GM23338 (cell line): ENCODE data around the gene SOD3. TPM values are rescaled to one million over a fixed set of nuclear protein-coding genes. Genes with fewer than 3 reads are reported as not detected.

ENCODE experiments used
- ATAC-seq: fragments of 200-7000 bp; cut with Tn5 transposase; 3 replicates; pipeline ENCODE4 v1.9.1; 2020
- DNase-seq: peaks from one replicate; pipeline ENCODE4 v3.0.0-alpha.2; 2015; ENCODE audit warnings: low spot score
- H2AFZ ChIP-seq: fragments of 200-600 bp; sonication (generic); 2 replicates; pipeline ENCODE4 v1.8.0; 2016; ENCODE audit warnings: antibody characterized with exemption, mild to moderate bottlenecking, moderate library complexity
- H3F3A ChIP-seq: fragments of 200-600 bp; sonication (generic); replicated peaks from 2 replicates; pipeline ENCODE4 v1.8.0; 2017; ENCODE audit warnings: antibody characterized with exemption, mixed run types, low read depth
- H3K27ac ChIP-seq: fragments of 200-600 bp; sonication (generic); 2 replicates; pipeline ENCODE4 v1.6.1; 2016; ENCODE audit warnings: low read depth
- H3K27me3 ChIP-seq: fragments of 200-600 bp; sonication (generic); 2 replicates; pipeline ENCODE4 v1.8.0; 2016; ENCODE audit warnings: mild to moderate bottlenecking, mixed run types, moderate library complexity; ENCODE audit not compliant: insufficient read depth
- H3K36me3 ChIP-seq: fragments of 200-600 bp; sonication (generic); 2 replicates; pipeline ENCODE4 v1.8.0; 2016; ENCODE audit warnings: mild to moderate bottlenecking; ENCODE audit not compliant: insufficient read depth
- H3K4me1 ChIP-seq: fragments of 200-600 bp; sonication (generic); 2 replicates; pipeline ENCODE4 v1.8.0; 2016; ENCODE audit warnings: mild to moderate bottlenecking, moderate library complexity; ENCODE audit not compliant: insufficient read depth
- H3K4me2 ChIP-seq: fragments of 200-600 bp; sonication (generic); 2 replicates; pipeline ENCODE4 v1.7.1; 2017; ENCODE audit warnings: mixed run types
- H3K4me3 ChIP-seq: fragments of 200-600 bp; sonication (generic); 2 replicates; pipeline ENCODE4 v1.6.1; 2016; ENCODE audit warnings: mixed run types
- H3K79me2 ChIP-seq: fragments of 200-600 bp; sonication (generic); replicated peaks from 2 replicates; pipeline ENCODE4 v1.8.0; 2017; ENCODE audit warnings: mild to moderate bottlenecking; ENCODE audit not compliant: insufficient read depth
- H3K9me2 ChIP-seq: fragments of 200-600 bp; sonication (generic); 2 replicates; pipeline ENCODE4 v1.8.0; 2017; ENCODE audit not compliant: insufficient read depth
- H4K20me1 ChIP-seq: fragments of 200-600 bp; sonication (generic); replicated peaks from 2 replicates; pipeline ENCODE4 v1.8.0; 2017; ENCODE audit warnings: mild to moderate bottlenecking; ENCODE audit not compliant: insufficient read depth
- H3K27ac Mint-ChIP-seq: 2 replicates; pipeline ENCODE4 v1.8.0; 2020; ENCODE audit warnings: inconsistent platforms, mild to moderate bottlenecking, moderate library complexity, mixed read lengths
- H3K27me3 Mint-ChIP-seq: 3 replicates; pipeline ENCODE4 v1.8.0; 2022; ENCODE audit warnings: low read depth, mild to moderate bottlenecking, moderate library complexity, mixed read lengths, inconsistent platforms; ENCODE audit not compliant: insufficient read depth, poor library complexity
- H3K36me3 Mint-ChIP-seq: 3 replicates; pipeline ENCODE4 v1.8.0; 2021; ENCODE audit warnings: low read depth, mild to moderate bottlenecking, inconsistent platforms, moderate library complexity, mixed read lengths
- H3K4me1 Mint-ChIP-seq: 3 replicates; pipeline ENCODE4 v1.8.0; 2020; ENCODE audit warnings: mild to moderate bottlenecking, inconsistent platforms, mixed read lengths
- H3K4me3 Mint-ChIP-seq: 3 replicates; pipeline ENCODE4 v1.8.0; 2021; ENCODE audit warnings: moderate library complexity, mild to moderate bottlenecking, inconsistent platforms, mixed read lengths
- H3K9me3 Mint-ChIP-seq: 3 replicates; pipeline ENCODE4 v1.8.0; 2020; ENCODE audit warnings: moderate library complexity, mild to moderate bottlenecking, inconsistent platforms, mixed read lengths
- CREB1 ChIP-seq: fragments of 250-450 bp; sonication (Bioruptor Pico); IDR thresholded peaks from 2 replicates; pipeline ENCODE4 v1.5.0; 2020; ENCODE audit warnings: low read depth, mild to moderate bottlenecking, moderate library complexity
- CTCF ChIP-seq, 2 experiments: fragments of 200-600 bp in 1 of 2; sonication (generic) in 1 of 2; conservative IDR thresholded peaks; 2 replicates each; pipeline versions ENCODE4 v1.5.1 to v1.6.1; 2016 to 2017; ENCODE audit warnings: antibody characterized with exemption in 2 of 2, low read depth in 2 of 2, mild to moderate bottlenecking in 2 of 2, moderate library complexity in 1 of 2
- EZH2 ChIP-seq: fragments of 200-600 bp; sonication (generic); IDR thresholded peaks from one replicate; pipeline ENCODE4 v1.8.0; 2017; ENCODE audit warnings: antibody characterized with exemption, mild to moderate bottlenecking, low read depth; ENCODE audit not compliant: unreplicated experiment
- EZH2phosphoT487 ChIP-seq: fragments of 200-600 bp; sonication (generic); IDR thresholded peaks from one replicate; pipeline ENCODE4 v1.8.1; 2018; ENCODE audit warnings: antibody characterized with exemption; ENCODE audit not compliant: unreplicated experiment
- JUNB ChIP-seq: IDR thresholded peaks from one replicate; pipeline ENCODE4 v1.6.1; 2016; ENCODE audit warnings: antibody characterized with exemption; ENCODE audit not compliant: unreplicated experiment
- NANOG ChIP-seq: IDR thresholded peaks from 2 replicates; pipeline ENCODE4 v1.6.1; 2016; ENCODE audit warnings: antibody characterized with exemption, borderline replicate concordance
- POLR2AphosphoS5 ChIP-seq: IDR thresholded peaks from 2 replicates; pipeline ENCODE4 v1.6.1; 2016; ENCODE audit warnings: antibody characterized with exemption, low read depth
- REST ChIP-seq: IDR thresholded peaks from one replicate; pipeline ENCODE4 v1.6.1; 2018; ENCODE audit warnings: antibody characterized with exemption; ENCODE audit not compliant: unreplicated experiment
- STAT1 ChIP-seq: IDR thresholded peaks from one replicate; pipeline ENCODE4 v1.6.1; 2016; ENCODE audit warnings: antibody characterized with exemption; ENCODE audit not compliant: unreplicated experiment
- ZNF114 ChIP-seq: fragments of 250-450 bp; sonication (Bioruptor Pico); IDR thresholded peaks from 2 replicates; pipeline ENCODE4 v1.5.0; 2020; ENCODE audit warnings: mild to moderate bottlenecking, moderate library complexity
- ZNF331 ChIP-seq: fragments of 250-450 bp; sonication (Bioruptor Pico); IDR thresholded peaks from 2 replicates; pipeline ENCODE4 v1.5.0; 2020; ENCODE audit warnings: low read depth, mild to moderate bottlenecking, moderate library complexity
- polyA plus RNA-seq: library from polyadenylated mRNA; unstranded; fragments of >200 nt; fragmentation: Nextera tagmentation; extraction: Ambion mirVana; gene quantifications from 2 replicates; pipeline ENCODE4 v1.2.1, GENCODE V29; 2016
- total RNA-seq: library from RNA; depleted of rRNA; stranded (reverse); fragments of >200 nt; shearing (Covaris generic); gene quantifications from 2 replicates; pipeline ENCODE4 v1.2.3, GENCODE V29; 2014

SOD3 gene
- total and polyA plus RNA-seq, 2 experiments from 2014 or later: 7.5 to 11.8 TPM

DNA sequence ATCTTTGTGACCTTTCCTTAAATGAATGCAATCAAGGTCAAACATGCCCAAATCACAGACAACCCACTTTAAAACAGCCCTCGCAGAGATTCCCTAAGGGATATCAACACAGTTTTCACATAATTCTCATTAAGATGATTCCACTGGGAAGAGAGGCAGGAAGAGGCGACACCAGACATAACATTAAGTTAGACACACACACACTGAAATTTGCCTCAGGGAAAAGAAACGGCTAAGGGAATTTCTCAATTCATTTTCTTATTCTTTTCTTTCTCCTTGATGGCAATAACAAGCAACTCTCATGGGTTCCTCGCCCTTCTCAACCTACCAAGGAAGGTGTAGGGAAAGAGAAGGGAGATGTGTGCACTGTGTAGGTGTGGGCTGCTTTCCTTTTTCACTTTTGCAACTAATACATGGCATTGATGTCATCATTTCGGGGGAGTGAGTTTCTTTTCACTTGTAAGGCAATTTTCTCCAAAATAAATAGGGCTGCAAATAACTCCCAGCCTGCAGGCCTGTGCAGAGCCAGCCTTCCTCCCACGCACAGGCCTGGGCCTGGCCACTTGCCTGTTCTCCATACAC lies 41.4 kb downstream of the SOD3 start (continued):
- TF ChIP-seq REST: no peak
- TF ChIP-seq ZNF114 (CRISPR knock-in tag): no peak
- no peak for TF ChIP-seq NANOG
- TF ChIP-seq EZH2: no peak
- TF ChIP-seq CREB1 (CRISPR knock-in tag): no peak
- no peak for TF ChIP-seq ZNF331 (CRISPR knock-in tag)

DNA sequence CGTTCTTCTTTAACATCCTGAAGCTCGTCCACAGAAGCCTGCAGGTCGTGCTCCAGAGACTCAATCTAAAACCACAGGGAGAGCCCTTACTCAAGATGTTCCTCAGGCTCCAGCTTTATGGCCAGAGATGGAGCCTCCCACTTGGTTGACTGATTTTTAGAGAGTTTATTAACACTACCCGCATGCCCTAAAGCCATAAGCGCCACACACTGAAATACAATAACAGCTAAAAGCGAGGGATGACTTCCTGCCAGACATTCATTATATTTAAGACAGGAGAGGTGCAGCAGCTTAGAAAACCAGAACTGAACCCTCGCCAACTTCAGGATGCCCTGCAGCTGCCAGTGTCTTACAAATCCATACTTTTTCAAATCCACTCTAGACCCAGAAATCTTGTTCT lies 42.0 kb downstream of the SOD3 start:
- no peak for ATAC-seq
- Histone ChIP-seq H3K9me2 (no peaks in the 10 kb centered on the region), H3F3A (no peaks in the 10 kb centered on the region), H3K4me1 (no peaks in the 10 kb centered on the region), H3K36me3 (no peaks in the 10 kb centered on the region), H3K79me2 (no peaks in the 10 kb centered on the region), H2AFZ (no peak overlapping the region), H3K27ac (no peak overlapping the region), H3K4me2 (no peak overlapping the region), H3K27me3 (no peaks in the 10 kb centered on the region), H3K4me3 (no peak overlapping the region), H4K20me1 (no peaks in the 10 kb centered on the region)
- Mint-ChIP-seq H3K27ac (no peak overlapping the region), H3K9me3 (no peaks in the 10 kb centered on the region), H3K27me3 (no peaks in the 10 kb centered on the region), H3K36me3 (no peaks in the 10 kb centered on the region), H3K4me1 (no peaks in the 10 kb centered on the region), H3K4me3 (no peak overlapping the region)
- no peak for DNase-seq
- TF ChIP-seq ZNF114 (CRISPR knock-in tag): no peak
- TF ChIP-seq STAT1: no peak
- no peak for TF ChIP-seq ZNF331 (CRISPR knock-in tag)
- TF ChIP-seq CREB1 (CRISPR knock-in tag): no peak
- TF ChIP-seq POLR2AphosphoS5: no peak
- no peak for TF ChIP-seq CTCF (conservative IDR thresholded peaks at IDR 0.05; ENCODE audit: low read depth in 2 of 2)
- TF ChIP-seq EZH2phosphoT487: no peak
- TF ChIP-seq NANOG: no peak
- no peak for TF ChIP-seq EZH2
- no peak for TF ChIP-seq JUNB
- no peak for TF ChIP-seq REST
